Brain microvascular endothelial cell (primary cell): Measurements from ENCODE around the gene PLGRKT.
"Not testable (repeated sequence)": the region's sequence is repeated elsewhere in the genome, so short reads cannot be mapped to it uniquely, and the experiment has no call there.

Experiments used
- DNase-seq: peaks from one replicate; pipeline ENCODE4 v3.0.0-alpha.2; 2020
- H3K27ac ChIP-seq: fragments of 250-450 bp; sonication (Bioruptor Pico); 2 replicates; pipeline ENCODE4 v1.5.1; 2020; ENCODE audit warnings: mild to moderate bottlenecking, moderate library complexity
- H3K27me3 ChIP-seq: fragments of 250-450 bp; sonication (Bioruptor Pico); replicated peaks from 2 replicates; pipeline ENCODE4 v1.5.1; 2020; ENCODE audit warnings: mild to moderate bottlenecking
- H3K36me3 ChIP-seq: fragments of 250-450 bp; sonication (Bioruptor Pico); replicated peaks from 2 replicates; pipeline ENCODE4 v1.5.1; 2020; ENCODE audit warnings: mild to moderate bottlenecking
- H3K4me3 ChIP-seq: 2 replicates; pipeline ENCODE4 v1.5.1; 2011; ENCODE audit warnings: low read depth, mild to moderate bottlenecking, control low read depth, low read length, moderate library complexity
- in situ Hi-C: cut with HindIII; loops from 2 replicates; pipeline ENCODE4 v1.10.0; 2017; ENCODE audit warnings: low sequenced_read_pairs, low pct_ligation_motif_present
- TF ChIP-seq, protein P1 (sequence below): IDR thresholded peaks from 2 replicates; pipeline ENCODE4 v1.5.1; 2011; ENCODE audit warnings: low read depth, mild to moderate bottlenecking, moderate library complexity, low read length, control low read depth, inconsistent platforms; ENCODE audit errors: missing control alignments

The PLGRKT gene

DNA sequence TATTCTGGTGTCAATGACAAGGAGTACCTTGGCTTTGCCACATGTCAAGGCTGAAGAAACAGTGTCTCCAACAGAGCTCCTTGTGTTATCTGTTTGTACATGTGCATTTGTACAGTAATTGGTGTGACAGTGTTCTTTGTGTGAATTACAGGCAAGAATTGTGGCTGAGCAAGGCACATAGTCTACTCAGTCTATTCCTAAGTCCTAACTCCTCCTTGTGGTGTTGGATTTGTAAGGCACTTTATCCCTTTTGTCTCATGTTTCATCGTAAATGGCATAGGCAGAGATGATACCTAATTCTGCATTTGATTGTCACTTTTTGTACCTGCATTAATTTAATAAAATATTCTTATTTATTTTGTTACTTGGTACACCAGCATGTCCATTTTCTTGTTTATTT is 32.4 kb upstream of the PLGRKT start:
- in situ Hi-C loops: no loop called here
- Histone ChIP-seq H3K4me3 (no peak overlapping the region), H3K27me3 (no peaks in the 10 kb centered on the region), H3K36me3 (no peaks in the 10 kb centered on the region), H3K27ac (no peak overlapping the region)
- TF ChIP-seq, protein P1, sequence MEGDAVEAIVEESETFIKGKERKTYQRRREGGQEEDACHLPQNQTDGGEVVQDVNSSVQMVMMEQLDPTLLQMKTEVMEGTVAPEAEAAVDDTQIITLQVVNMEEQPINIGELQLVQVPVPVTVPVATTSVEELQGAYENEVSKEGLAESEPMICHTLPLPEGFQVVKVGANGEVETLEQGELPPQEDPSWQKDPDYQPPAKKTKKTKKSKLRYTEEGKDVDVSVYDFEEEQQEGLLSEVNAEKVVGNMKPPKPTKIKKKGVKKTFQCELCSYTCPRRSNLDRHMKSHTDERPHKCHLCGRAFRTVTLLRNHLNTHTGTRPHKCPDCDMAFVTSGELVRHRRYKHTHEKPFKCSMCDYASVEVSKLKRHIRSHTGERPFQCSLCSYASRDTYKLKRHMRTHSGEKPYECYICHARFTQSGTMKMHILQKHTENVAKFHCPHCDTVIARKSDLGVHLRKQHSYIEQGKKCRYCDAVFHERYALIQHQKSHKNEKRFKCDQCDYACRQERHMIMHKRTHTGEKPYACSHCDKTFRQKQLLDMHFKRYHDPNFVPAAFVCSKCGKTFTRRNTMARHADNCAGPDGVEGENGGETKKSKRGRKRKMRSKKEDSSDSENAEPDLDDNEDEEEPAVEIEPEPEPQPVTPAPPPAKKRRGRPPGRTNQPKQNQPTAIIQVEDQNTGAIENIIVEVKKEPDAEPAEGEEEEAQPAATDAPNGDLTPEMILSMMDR: no peak
- DNase-seq: no peak

DNA sequence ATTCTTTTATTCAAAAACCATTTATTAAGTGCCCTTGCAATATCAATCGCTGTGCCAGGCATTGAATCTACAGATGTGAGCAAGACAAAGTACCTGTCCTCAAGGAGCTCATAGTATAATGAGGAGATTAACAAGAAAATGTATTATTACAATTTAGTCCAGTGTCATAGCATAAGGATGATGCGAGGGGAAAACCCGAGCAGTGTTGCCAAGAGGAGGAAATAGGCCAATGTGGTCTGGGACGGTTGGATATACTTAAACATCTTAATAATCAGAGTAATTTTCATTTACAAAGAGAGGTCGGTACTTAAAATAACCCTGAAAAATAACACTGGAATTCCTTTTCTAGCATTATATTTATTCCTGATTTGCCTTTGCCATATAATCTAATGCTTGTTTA is 31.1 kb upstream of the PLGRKT start:
- Histone ChIP-seq H3K27ac (no peak overlapping the region), H3K4me3 (no peak overlapping the region), H3K27me3 (no peaks in the 10 kb centered on the region), H3K36me3 (no peaks in the 10 kb centered on the region)
- no peak for DNase-seq
- in situ Hi-C loops: no loop called here
- TF ChIP-seq, protein P1: no peak

DNA sequence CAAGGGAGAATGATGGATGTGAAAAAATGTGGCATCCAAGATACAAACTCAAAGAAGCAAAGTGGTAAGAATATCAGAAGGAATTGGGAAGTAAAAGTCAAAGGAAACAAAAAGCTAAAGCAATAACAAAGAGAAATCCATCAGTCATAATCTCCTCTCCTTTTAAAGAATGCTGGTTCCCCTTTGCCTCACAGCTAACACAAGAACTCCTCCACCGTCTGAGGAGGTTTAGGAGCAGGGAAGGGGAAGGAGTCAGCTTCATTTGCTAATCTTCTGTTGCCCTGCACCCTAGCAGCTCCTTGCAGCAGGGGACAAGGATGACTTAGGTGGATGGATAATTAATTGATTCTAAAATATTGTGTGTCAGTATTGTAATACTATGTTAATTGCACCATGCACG is 29.0 kb upstream of the PLGRKT start:
- in situ Hi-C loops: no loop called here
- no peak overlapping the region for H3K4me3 ChIP-seq
- H3K36me3 ChIP-seq: no peaks in the 10 kb centered on the region
- TF ChIP-seq, protein P1: no peak
- no peak overlapping the region for H3K27ac ChIP-seq
- no peak for DNase-seq
- H3K27me3 ChIP-seq: no peaks in the 10 kb centered on the region

DNA sequence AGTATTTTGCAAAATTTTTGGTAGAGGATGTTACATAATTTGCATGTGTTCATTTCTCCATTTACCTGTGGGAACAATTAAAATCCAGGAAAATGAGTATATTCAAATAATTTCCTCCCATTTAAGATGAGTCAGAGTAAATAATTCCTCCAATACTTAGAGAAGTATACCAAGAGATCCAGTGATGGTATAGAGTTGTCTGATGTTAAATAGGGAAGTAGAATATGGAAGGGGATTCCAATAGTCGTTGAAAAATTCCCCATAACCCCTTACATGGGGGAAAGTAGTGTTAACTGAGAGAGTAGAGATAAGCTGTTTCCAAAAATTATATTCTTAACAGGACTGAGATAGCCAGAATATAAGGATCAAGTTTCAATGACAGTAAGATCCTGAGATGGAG is 28.3 kb upstream of the PLGRKT start:
- Histone ChIP-seq H3K27ac (no peak overlapping the region), H3K4me3 (no peak overlapping the region), H3K27me3 (no peaks in the 10 kb centered on the region), H3K36me3 (no peaks in the 10 kb centered on the region)
- TF ChIP-seq, protein P1: no peak
- in situ Hi-C loops: no loop called here
- DNase-seq: no peak

DNA sequence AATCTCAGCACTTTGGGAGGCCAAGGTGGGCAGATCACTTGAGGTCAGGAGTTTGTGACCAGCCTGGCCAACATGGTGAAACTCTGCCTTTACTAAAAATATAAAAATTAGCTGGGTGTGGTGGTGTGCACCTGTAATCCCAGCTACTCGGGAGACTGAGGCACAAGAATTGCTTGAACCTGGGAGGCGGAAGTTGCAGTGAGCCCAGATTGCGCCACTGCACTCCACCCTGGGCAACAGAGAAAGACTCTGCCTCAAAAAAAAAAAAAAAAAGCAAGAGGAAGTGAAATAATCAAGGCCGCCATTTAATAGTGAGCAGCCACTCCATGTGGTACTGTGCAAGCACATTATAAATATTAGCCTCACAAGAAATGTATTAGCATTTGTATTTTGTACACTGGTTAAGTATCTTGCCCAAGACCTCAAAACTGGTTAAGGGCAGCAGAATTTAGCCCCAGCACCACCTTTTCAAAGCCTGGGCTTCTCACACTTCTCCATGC is 27.2 kb upstream of the PLGRKT start:
- H3K27me3 ChIP-seq, H3K4me3 ChIP-seq, H3K36me3 ChIP-seq, H3K27ac ChIP-seq, in situ Hi-C loops, DNase-seq: not testable (repeated sequence)

DNA sequence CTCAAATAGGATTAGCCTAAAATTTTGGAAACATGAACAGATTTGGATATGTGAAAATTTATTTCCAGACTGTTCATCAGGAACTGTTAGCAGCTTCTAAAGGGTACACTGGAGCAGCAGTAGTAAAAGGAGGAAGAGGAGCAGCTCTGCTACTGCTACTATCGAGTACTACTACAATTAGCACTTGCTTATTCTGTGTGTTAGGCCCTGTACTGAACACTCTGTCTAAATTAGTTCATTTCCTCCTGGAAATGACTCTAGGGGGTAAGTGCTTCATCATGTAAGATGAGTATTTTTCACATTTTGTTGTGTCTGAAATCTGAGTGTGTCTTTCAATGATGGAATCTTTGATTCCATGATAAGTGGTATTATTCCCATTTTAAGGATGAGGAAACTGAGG is 22.4 kb upstream of the PLGRKT start:
- DNase-seq: no peak
- no peaks in the 10 kb centered on the region for H3K27me3 ChIP-seq
- in situ Hi-C loops: no loop called here

More for the DNA sequence above, 22.4 kb upstream of the PLGRKT start:
- TF ChIP-seq, protein P1: no peak
- Histone ChIP-seq H3K4me3 (no peak overlapping the region), H3K36me3 (no peaks in the 10 kb centered on the region), H3K27ac (no peak overlapping the region)
